Hepatocyte (in vitro differentiated cells): ENCODE measurements around the gene C2CD4D. TPM values are rescaled to one million over a fixed set of nuclear protein-coding genes. Genes with fewer than 3 reads are reported as not detected.

Source experiments
- DNase-seq: peaks from one replicate; pipeline ENCODE4 v3.0.0-alpha.2; 2016; ENCODE audit warnings: low spot score
- H2AFZ ChIP-seq: fragments of 200-600 bp; sonication (generic); 2 replicates; pipeline ENCODE4 v1.6.0; 2016; ENCODE audit warnings: antibody characterized with exemption, mild to moderate bottlenecking
- H3K27ac ChIP-seq: fragments of 200-600 bp; sonication (generic); 2 replicates; pipeline ENCODE4 v1.5.1; 2016; ENCODE audit warnings: mild to moderate bottlenecking
- H3K27me3 ChIP-seq: fragments of 200-600 bp; sonication (generic); 2 replicates; pipeline ENCODE4 v1.6.1; 2016
- H3K36me3 ChIP-seq: fragments of 200-600 bp; sonication (generic); replicated peaks from 2 replicates; pipeline ENCODE4 v1.5.1; 2016; ENCODE audit warnings: low read depth; ENCODE audit not compliant: insufficient read depth
- H3K4me1 ChIP-seq: fragments of 200-600 bp; sonication (generic); 2 replicates; pipeline ENCODE4 v1.5.1; 2016; ENCODE audit warnings: mild to moderate bottlenecking, moderate library complexity; ENCODE audit not compliant: insufficient read depth
- H3K4me2 ChIP-seq: fragments of 200-600 bp; sonication (generic); 2 replicates; pipeline ENCODE4 v1.6.0; 2016
- H3K4me3 ChIP-seq: fragments of 200-600 bp; sonication (generic); 2 replicates; pipeline ENCODE4 v1.5.1; 2016; ENCODE audit warnings: mild to moderate bottlenecking
- H3K79me2 ChIP-seq: fragments of 200-600 bp; sonication (generic); 2 replicates; pipeline ENCODE4 v1.6.0; 2017; ENCODE audit warnings: mild to moderate bottlenecking
- H3K9me2 ChIP-seq: fragments of 200-600 bp; sonication (generic); replicated peaks from 2 replicates; pipeline ENCODE4 v1.6.0; 2017; ENCODE audit warnings: mild to moderate bottlenecking; ENCODE audit not compliant: insufficient read depth
- H3K9me3 ChIP-seq: fragments of 200-600 bp; sonication (generic); 2 replicates; pipeline ENCODE4 v1.5.1; 2016; ENCODE audit warnings: low read depth, mild to moderate bottlenecking
- H4K20me1 ChIP-seq: fragments of 200-600 bp; sonication (generic); 2 replicates; pipeline ENCODE4 v1.6.0; 2016; ENCODE audit warnings: mild to moderate bottlenecking; ENCODE audit not compliant: insufficient read depth, poor library complexity, severe bottlenecking
- CTCF ChIP-seq: fragments of 200-600 bp; sonication (generic); IDR thresholded peaks from 2 replicates; pipeline ENCODE4 v1.5.1; 2016; ENCODE audit warnings: antibody characterized with exemption, mild to moderate bottlenecking; ENCODE audit not compliant: poor library complexity
- EZH2 ChIP-seq: fragments of 200-600 bp; sonication (generic); IDR thresholded peaks from 2 replicates; pipeline ENCODE4 v1.6.1; 2016; ENCODE audit warnings: antibody characterized with exemption, mild to moderate bottlenecking, borderline replicate concordance
- EZH2phosphoT487 ChIP-seq: fragments of 200-600 bp; sonication (generic); IDR thresholded peaks from one replicate; pipeline ENCODE4 v1.6.1; 2018; ENCODE audit warnings: antibody characterized with exemption, mild to moderate bottlenecking, low read depth, moderate library complexity; ENCODE audit not compliant: unreplicated experiment, severe bottlenecking
- WGBS: methylation state at CpG from one replicate; pipeline ENCODE4 v1.1.6; 2016; ENCODE audit warnings: low lambda C conversion rate; ENCODE audit errors: missing lambda C conversion rate; 5-methylcytosine and 5-hydroxymethylcytosine counted together
- polyA plus RNA-seq: library from polyadenylated mRNA; unstranded; fragments of >200 nt; fragmentation: Nextera tagmentation; extraction: Ambion mirVana; gene quantifications from 2 replicates; pipeline ENCODE4 v1.2.1, GENCODE V29; 2016
- total RNA-seq: library from RNA; depleted of rRNA; stranded (reverse); fragments of >200 nt; gene quantifications from 2 replicates; pipeline ENCODE4 v1.2.3, GENCODE V29; 2014

The C2CD4D gene
- total and polyA plus RNA-seq, 2 experiments from 2014 or later = 1.1 TPM; not detected in 1

GRCh38 chr1:151803915-151804314 lies 35.7 kb downstream of the C2CD4D start:
- DNase-seq = no peak
- no peak overlapping the region for H2AFZ ChIP-seq
- H3K4me2 ChIP-seq = no peak overlapping the region
- no peak overlapping the region for H3K27ac ChIP-seq
- no peaks in the 10 kb centered on the region for H3K4me1 ChIP-seq
- H4K20me1 ChIP-seq = no peaks in the 10 kb centered on the region
- TF ChIP-seq EZH2 (no peak), EZH2phosphoT487 (no peak), CTCF (no peak)
- H3K27me3 ChIP-seq = peaks cover 19% of the 10 kb centered on the region
- H3K79me2 ChIP-seq = no peaks in the 10 kb centered on the region
- H3K36me3 ChIP-seq = no peaks in the 10 kb centered on the region
- H3K4me3 ChIP-seq = no peak overlapping the region
- no peaks in the 10 kb centered on the region for H3K9me2 ChIP-seq
- no peaks in the 10 kb centered on the region for H3K9me3 ChIP-seq
- 100% methylated on average over 3 of the region's 3 CpGs for WGBS

DNA sequence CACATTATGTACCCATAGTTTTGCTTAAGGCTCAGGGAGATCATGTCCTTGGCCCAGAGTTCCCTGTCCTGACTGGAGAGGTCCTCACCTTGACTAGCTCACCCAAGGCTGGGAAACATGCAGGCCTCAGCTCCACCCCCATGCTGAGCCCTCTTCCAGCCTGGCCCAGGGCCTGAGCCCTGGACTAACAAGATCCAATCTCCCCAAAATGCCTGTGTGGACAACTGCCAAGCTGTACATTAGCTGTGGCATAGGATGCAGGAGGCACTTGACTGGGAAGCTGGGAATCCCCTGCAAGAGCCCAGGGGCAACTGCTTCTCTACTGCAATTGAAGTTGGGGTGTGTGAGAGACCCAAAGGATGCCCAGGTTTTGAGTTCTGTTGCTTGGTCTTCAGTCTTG lies 36.5 kb downstream of the C2CD4D start:
- Histone ChIP-seq H3K9me3 (no peaks in the 10 kb centered on the region), H3K27me3 (peaks cover 22% of the 10 kb centered on the region), H2AFZ (no peak overlapping the region), H3K4me3 (no peak overlapping the region), H4K20me1 (no peaks in the 10 kb centered on the region), H3K79me2 (no peaks in the 10 kb centered on the region), H3K4me1 (no peaks in the 10 kb centered on the region), H3K36me3 (no peaks in the 10 kb centered on the region), H3K27ac (no peak overlapping the region), H3K9me2 (no peaks in the 10 kb centered on the region), H3K4me2 (no peak overlapping the region)
- no peak for TF ChIP-seq EZH2
- TF ChIP-seq CTCF = no peak
- no peak for TF ChIP-seq EZH2phosphoT487
- no peak for DNase-seq

DNA sequence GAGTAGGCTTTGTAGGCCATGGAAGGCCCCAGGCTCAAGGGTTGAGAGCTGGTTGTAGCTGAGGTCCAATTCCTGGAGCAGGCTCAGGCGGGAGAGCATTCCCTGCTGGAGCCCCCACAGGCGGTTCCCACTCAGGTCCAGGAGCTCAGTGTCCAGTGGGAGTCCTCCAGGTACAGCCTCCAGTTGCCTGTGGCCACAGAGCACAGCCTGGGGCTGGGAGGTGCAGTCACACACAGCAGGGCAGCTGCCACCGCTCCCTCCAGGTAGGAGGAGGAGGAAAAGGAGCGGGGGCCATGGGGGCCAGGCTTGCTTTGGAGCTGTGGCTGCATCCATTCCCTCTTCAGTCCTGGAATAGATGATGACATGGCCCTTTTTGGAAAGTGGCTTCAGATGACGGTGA lies 37.2 kb downstream of the C2CD4D start:
- 87% methylated on average over 5 of the region's 5 CpGs for WGBS

More for the DNA sequence above, 37.2 kb downstream of the C2CD4D start:
- H3K9me2 ChIP-seq = no peaks in the 10 kb centered on the region
- H3K4me3 ChIP-seq = no peak overlapping the region
- no peaks in the 10 kb centered on the region for H3K36me3 ChIP-seq
- no peak overlapping the region for H2AFZ ChIP-seq
- no peaks in the 10 kb centered on the region for H4K20me1 ChIP-seq
- no peak for DNase-seq
- H3K9me3 ChIP-seq = no peaks in the 10 kb centered on the region
- H3K4me2 ChIP-seq = no peak overlapping the region
- no peak for TF ChIP-seq EZH2phosphoT487
- no peak for TF ChIP-seq CTCF
- no peak for TF ChIP-seq EZH2
- no peak overlapping the region for H3K27ac ChIP-seq
- H3K4me1 ChIP-seq = no peaks in the 10 kb centered on the region
- H3K27me3 ChIP-seq = peaks cover 22% of the 10 kb centered on the region
- H3K79me2 ChIP-seq = no peaks in the 10 kb centered on the region
